Heart right ventricle (tissue), 16 donors: ENCODE measurements around the gene IQSEC1. TPM values are rescaled to one million over a fixed set of nuclear protein-coding genes. Genes with fewer than 3 reads are reported as not detected.
A peak's percentile ranks its signal among the peaks of the same experiment; 100 is the strongest.

ENCODE experiments used
- ATAC-seq, 8 donors: fragments of 200-7000 bp; cut with Tn5 transposase; one replicate each; pipeline ENCODE4 v1.9.1; 2020; ENCODE audit warnings: mild to moderate bottlenecking in 8 of 8, moderate library complexity in 8 of 8, moderate number of reproducible peaks in 1 of 8
- DNase-seq, 2 donors: peaks; one replicate each; pipeline ENCODE4 v3.0.0-alpha.2; 2020
- H3K27ac ChIP-seq, 10 donors: fragments of 200-600 bp; sonication (generic) in 2 of 10; one replicate each; pipeline versions ENCODE4 v1.5.0 to v1.8.0; 2020 to 2022; ENCODE audit warnings: mild to moderate bottlenecking in 3 of 10
- H3K27me3 ChIP-seq, 7 donors: fragments of 200-600 bp; one replicate each; pipeline ENCODE4 v1.8.0; 2021 to 2022; ENCODE audit warnings: mild to moderate bottlenecking in 2 of 7
- H3K36me3 ChIP-seq, 9 donors: fragments of 200-600 bp; sonication (generic) in 1 of 9; one replicate each; pipeline versions ENCODE4 v1.5.0 to v1.8.0; 2020 to 2022; ENCODE audit warnings: mild to moderate bottlenecking in 2 of 9
- H3K4me1 ChIP-seq, 9 donors: fragments of 200-600 bp; sonication (generic) in 1 of 9; one replicate each; pipeline versions ENCODE4 v1.5.0 to v1.8.0; 2020 to 2022; ENCODE audit warnings: mild to moderate bottlenecking in 4 of 9
- H3K4me3 ChIP-seq, 10 donors: fragments of 200-600 bp; sonication (generic) in 2 of 10; one replicate each; pipeline versions ENCODE4 v1.5.0 to v1.8.0; 2020 to 2022; ENCODE audit warnings: mild to moderate bottlenecking in 7 of 10, moderate library complexity in 2 of 10
- H3K9me3 ChIP-seq, 11 donors: fragments of 200-600 bp in 10 of 11; sonication (generic) in 2 of 11; one replicate each; pipeline versions ENCODE4 v1.5.0 to v1.8.0; 2013 to 2022; ENCODE audit warnings: mild to moderate bottlenecking in 2 of 11, control low read depth in 1 of 11, moderate library complexity in 1 of 11
- WGBS, 2 donors: extraction: QIAGEN DNeasy Blood & Tissue Kit; methylation state at CpG; one replicate each; pipeline ENCODE4 v1.1.7; 2013; ENCODE audit warnings: inconsistent platforms in 1 of 2; 5-methylcytosine and 5-hydroxymethylcytosine counted together
- intact Hi-C, 10 donors: fragments of 100-400 bp; cut with DNase I; formaldehyde crosslinking; loops; one replicate each; pipeline versions ENCODE4 v1.11.1 to v1.14.2; 2022
- polyA plus RNA-seq, 2 donors: library from polyadenylated mRNA; stranded (reverse); fragments of 200-250 nt; gene quantifications; one replicate each; pipeline ENCODE4 v1.2.3, GENCODE V29; 2013
- total RNA-seq, 10 donors: library from RNA; stranded (reverse); fragmentation: NEBNext Ultra II Directional in 3 of 10; extraction: Animal tissue kit (Norgen Biotek cat#: 25700) in 3 of 10; gene quantifications; one replicate each; pipeline versions ENCODE4 v1.2.1 to v1.2.4, GENCODE V29; 2021 to 2023
- TF ChIP-seq, protein P1 (sequence below), 9 donors: fragments of 200-600 bp; sonication (generic) in 2 of 9; IDR thresholded peaks; one replicate each; pipeline versions ENCODE4 v1.5.0 to v1.8.0; 2021 to 2022; ENCODE audit warnings: antibody characterized with exemption in 9 of 9, mild to moderate bottlenecking in 5 of 9, moderate library complexity in 1 of 9
- donor health status: Arrhythmogenic right ventricular cardiomyopathy.
- donor health status: ischemic (EF 13 %, LVEDD 7.1; RV severe dilation, severe dysfunction).
- donor health status: healthy with polysubstance abuse.
- donor health status: DM: no; HTN: yes; CAD: no.
- donor health status: DM: no; HTN: no; CAD: no.
- donor health status: ischemic (EF 25% LVEDD 6.9; RV normal size, moderate dysfunction).
- donor health status: ischemic (EF 25% LVEDD 5.7; RV mildly dilated, moderate dysfunction).
- donor health status: healthy.
- donor health status: DM: yes; HTN: yes; CAD: no.
- donor health status: Ischemic cardiomyopathy.
- donor health status: ischemic (EF 35%, LVEDD 5.7; RV mildly dilated, moderate dysfunction).
- donor health status: nonischemic (EF 11% LVEDD 7.7; RV severe dilation, severe dysfunction).
- donor health status: DM: yes; HTN: yes; CAD: no.
- donor health status: PGD.
- donor health status: ischemic (EF 29% LVEDD 5.4; RV normal size, mild dysfunction).
- donor health status: nonischemic (EF 23%, LVEDD 6.1; RV moderate dilation, normal function).

The IQSEC1 gene
- total and polyA plus RNA-seq, 12 donors = 13.1 to 73.9 (median 60.4) TPM

DNA sequence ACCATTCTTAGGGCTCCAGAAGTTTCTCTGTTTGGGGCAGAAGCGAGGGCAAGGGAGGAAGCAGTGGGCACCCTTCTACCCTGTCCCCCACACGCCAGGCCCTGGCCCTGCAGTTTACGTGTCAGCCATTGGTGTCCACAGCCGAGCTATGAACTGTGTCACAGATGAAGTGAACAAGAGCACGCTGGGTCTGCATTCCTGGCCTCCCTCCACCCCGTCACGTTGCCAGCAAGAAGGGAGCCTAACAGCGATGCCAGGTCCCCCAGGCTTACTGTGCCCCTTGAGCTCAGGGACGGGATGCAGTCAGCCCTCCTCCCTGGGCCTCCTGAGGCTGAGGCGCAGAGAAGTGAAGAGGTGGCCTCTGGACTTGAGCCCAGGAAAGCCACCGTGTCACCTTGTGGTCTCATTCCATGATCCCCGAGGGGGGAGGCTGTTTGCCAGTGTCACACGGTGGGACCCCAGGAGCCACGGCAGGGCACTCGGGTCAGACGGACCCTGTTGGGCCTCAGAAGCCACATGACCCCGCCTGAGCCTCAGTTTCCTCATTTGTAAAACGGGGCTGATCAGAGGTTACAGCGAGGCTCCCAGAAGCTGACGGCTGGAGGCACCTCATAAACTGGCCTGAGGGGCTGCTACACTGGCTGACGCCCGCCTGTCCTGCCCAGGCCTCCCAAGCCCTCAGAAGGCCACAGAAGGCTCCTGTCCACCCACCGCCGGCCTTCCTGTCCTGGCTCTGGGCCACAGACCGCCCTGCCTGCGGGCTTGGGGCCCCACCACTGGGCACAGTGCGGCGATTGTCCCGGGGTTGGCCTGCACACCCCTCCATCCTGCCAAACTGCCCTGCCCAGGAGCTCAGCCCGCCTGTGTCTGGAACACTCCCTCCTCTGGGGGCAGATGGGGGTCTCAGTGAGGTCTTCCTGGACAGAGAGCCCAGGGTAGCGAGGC is 18.6 kb downstream of the IQSEC1 start:
- no peaks in the 10 kb centered on the region for H3K9me3 ChIP-seq
- no peaks in the 10 kb centered on the region for H3K36me3 ChIP-seq
- H3K4me3 ChIP-seq = no peak overlapping the region
- DNase-seq (no peak), ATAC-seq (peak in 6 of 8 donors; percentile 6 to 22 (median 12))
- 76 to 83% methylated on average over 31 of the region's 31 CpGs for WGBS, 2 donors
- no peak overlapping the region for H3K27ac ChIP-seq
- TF ChIP-seq, protein P1, sequence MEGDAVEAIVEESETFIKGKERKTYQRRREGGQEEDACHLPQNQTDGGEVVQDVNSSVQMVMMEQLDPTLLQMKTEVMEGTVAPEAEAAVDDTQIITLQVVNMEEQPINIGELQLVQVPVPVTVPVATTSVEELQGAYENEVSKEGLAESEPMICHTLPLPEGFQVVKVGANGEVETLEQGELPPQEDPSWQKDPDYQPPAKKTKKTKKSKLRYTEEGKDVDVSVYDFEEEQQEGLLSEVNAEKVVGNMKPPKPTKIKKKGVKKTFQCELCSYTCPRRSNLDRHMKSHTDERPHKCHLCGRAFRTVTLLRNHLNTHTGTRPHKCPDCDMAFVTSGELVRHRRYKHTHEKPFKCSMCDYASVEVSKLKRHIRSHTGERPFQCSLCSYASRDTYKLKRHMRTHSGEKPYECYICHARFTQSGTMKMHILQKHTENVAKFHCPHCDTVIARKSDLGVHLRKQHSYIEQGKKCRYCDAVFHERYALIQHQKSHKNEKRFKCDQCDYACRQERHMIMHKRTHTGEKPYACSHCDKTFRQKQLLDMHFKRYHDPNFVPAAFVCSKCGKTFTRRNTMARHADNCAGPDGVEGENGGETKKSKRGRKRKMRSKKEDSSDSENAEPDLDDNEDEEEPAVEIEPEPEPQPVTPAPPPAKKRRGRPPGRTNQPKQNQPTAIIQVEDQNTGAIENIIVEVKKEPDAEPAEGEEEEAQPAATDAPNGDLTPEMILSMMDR (IDR thresholded peaks at IDR 0.05) = no peak
- peaks cover 0 to 23% (median 0%) of the 10 kb centered on the region in 9 donors for H3K4me1 ChIP-seq
- H3K27me3 ChIP-seq = no peaks in the 10 kb centered on the region
- intact Hi-C loops = no loop called here

DNA sequence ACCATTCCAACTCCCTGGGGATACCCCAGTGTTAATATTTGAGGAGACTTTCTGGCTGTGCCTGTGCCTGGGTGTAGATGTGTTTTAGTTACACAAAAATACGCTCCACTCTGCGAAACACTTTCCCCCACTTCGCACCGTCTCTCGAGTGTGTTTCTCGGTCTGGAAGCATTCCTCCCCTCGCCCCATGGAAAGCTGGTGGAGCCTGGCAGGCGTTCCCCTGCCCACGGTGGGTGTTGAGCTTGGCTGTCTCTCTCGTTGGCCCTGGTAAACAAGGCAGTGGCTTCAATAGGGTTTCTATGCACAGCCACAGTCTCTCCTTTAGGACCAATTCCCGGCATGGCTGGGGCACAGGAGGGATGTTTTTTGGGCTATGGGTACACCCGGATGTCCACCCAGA is 19.3 kb downstream of the IQSEC1 start:
- H3K4me3 ChIP-seq = no peak overlapping the region
- ATAC-seq = peak in 1 of 8 donors; percentile 10
- 81 to 87% methylated on average over 12 of the region's 12 CpGs for WGBS, 2 donors
- H3K27me3 ChIP-seq = no peaks in the 10 kb centered on the region
- DNase-seq = no peak
- H3K4me1 ChIP-seq = peaks cover 0 to 23% (median 0%) of the 10 kb centered on the region in 9 donors
- H3K27ac ChIP-seq = no peak overlapping the region
- no peaks in the 10 kb centered on the region for H3K9me3 ChIP-seq
- TF ChIP-seq, protein P1 (IDR thresholded peaks at IDR 0.05) = no peak
- H3K36me3 ChIP-seq = no peaks in the 10 kb centered on the region
- intact Hi-C loops = no loop called here

GRCh38 chr3:13053420-13053819 is 19.8 kb downstream of the IQSEC1 start:
- Histone ChIP-seq H3K4me3 (no peak overlapping the region), H3K27me3 (no peaks in the 10 kb centered on the region), H3K9me3 (no peaks in the 10 kb centered on the region), H3K4me1 (peaks cover 0 to 23% (median 0%) of the 10 kb centered on the region in 9 donors), H3K27ac (no peak overlapping the region), H3K36me3 (no peaks in the 10 kb centered on the region)
- no peak for ATAC-seq
- TF ChIP-seq, protein P1 (IDR thresholded peaks at IDR 0.05) = no peak
- WGBS, 2 donors = 59 to 73% methylated on average over 8 of the region's 8 CpGs
- intact Hi-C loops = no loop called here
- DNase-seq = no peak

DNA sequence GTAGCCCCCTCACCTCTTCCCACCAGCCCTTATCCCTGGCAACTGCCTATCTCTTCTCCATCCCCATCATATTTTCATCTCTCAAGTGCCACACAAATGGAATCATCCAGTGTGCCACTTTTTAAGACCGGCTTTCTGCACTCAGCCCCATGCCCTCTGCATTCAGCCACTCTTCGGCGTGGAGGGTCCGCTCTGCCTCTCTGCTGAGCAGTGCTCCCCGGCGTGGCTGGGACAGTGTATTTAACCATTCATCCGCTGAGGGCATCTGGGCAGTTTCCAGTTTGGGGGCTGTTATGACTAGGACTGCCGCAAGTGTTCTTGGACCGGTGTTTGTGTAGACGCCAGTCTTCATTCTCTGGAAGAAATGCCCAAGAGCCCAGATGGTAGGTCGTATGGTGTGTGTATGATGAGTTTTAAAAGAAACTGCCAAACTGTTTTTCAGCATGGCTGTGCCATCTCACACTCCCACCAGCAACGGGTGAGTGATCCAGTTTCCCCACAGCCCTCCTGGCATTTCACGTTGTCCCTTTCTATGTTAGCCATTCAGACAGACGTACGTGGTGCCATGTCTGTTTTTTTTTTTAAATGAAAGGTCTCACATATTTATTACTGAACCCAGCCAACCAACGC is 20.9 kb downstream of the IQSEC1 start:
- Histone ChIP-seq H3K9me3 (no peaks in the 10 kb centered on the region), H3K36me3 (no peaks in the 10 kb centered on the region), H3K4me3 (no peak overlapping the region), H3K27me3 (no peaks in the 10 kb centered on the region), H3K4me1 (peaks cover 0 to 23% (median 0%) of the 10 kb centered on the region in 9 donors), H3K27ac (no peak overlapping the region)
- TF ChIP-seq, protein P1 (IDR thresholded peaks at IDR 0.05) = no peak
- intact Hi-C loops = no loop called here
- no peak for DNase-seq
- ATAC-seq = no peak
- WGBS, 2 donors = 93 to 95% methylated on average over 16 of the region's 16 CpGs
